ENCODE measurements around the gene PUM1.
"Not testable (repeated sequence)": the region's sequence is repeated elsewhere in the genome, so short reads cannot be mapped to it uniquely, and the experiment has no call there.

PUM1 gene

GRCh38 chr1:31062867-31063380, 2.6 kb downstream of the PUM1 start:
- DNase-seq = no peak

- DNase-seq = not testable (repeated sequence)
These were observed 3.2 kb downstream of the PUM1 start for GRCh38 chr1:31062162-31062866.

- no peak for DNase-seq
These were observed 7.5 kb downstream of the PUM1 start for GRCh38 chr1:31058012-31058411.

GRCh38 chr1:31055953-31056352, 9.6 kb downstream of the PUM1 start:
- no peak for DNase-seq

- no peak for DNase-seq
These were observed 10.0 kb downstream of the PUM1 start for GRCh38 chr1:31055501-31055900.

- no peak for DNase-seq
These were observed 10.5 kb downstream of the PUM1 start for GRCh38 chr1:31054958-31055481.

- no peak for DNase-seq
These were observed 11.2 kb downstream of the PUM1 start for GRCh38 chr1:31054349-31054748.

- DNase-seq = not testable (repeated sequence)
These were observed 12.9 kb downstream of the PUM1 start for GRCh38 chr1:31052613-31053012.

GRCh38 chr1:31051611-31052010, 13.9 kb downstream of the PUM1 start:
- no peak for DNase-seq

GRCh38 chr1:31047507-31047906, 18.0 kb downstream of the PUM1 start:
- not testable (repeated sequence) for DNase-seq

GRCh38 chr1:31043631-31044030, 21.9 kb downstream of the PUM1 start:
- no peak for DNase-seq

GRCh38 chr1:31042656-31043055, 22.9 kb downstream of the PUM1 start:
- no peak for DNase-seq

GRCh38 chr1:31041529-31041928, 24.0 kb downstream of the PUM1 start:
- no peak for DNase-seq

GRCh38 chr1:31040038-31040437, 25.5 kb downstream of the PUM1 start:
- DNase-seq = no peak

GRCh38 chr1:31038935-31039334, 26.6 kb downstream of the PUM1 start:
- not testable (repeated sequence) for DNase-seq

- DNase-seq = no peak
These were observed 27.2 kb downstream of the PUM1 start for GRCh38 chr1:31038360-31038759.

GRCh38 chr1:31036749-31037500, 28.6 kb downstream of the PUM1 start:
- DNase-seq = no peak

- no peak for DNase-seq
These were observed 31.9 kb downstream of the PUM1 start for GRCh38 chr1:31033598-31033997.

GRCh38 chr1:31032266-31032665, 33.3 kb downstream of the PUM1 start:
- DNase-seq = no peak

GRCh38 chr1:31031330-31032143, 34.0 kb downstream of the PUM1 start:
- DNase-seq = no peak

- no peak for DNase-seq
These were observed 36.5 kb downstream of the PUM1 start for GRCh38 chr1:31029026-31029425.

GRCh38 chr1:31027693-31028526, 37.6 kb downstream of the PUM1 start:
- DNase-seq = no peak
